Measurements from ENCODE around the gene FKBP14. TPM values are rescaled to one million over a fixed set of nuclear protein-coding genes. Genes with fewer than 3 reads are reported as not detected.

FKBP14 gene
- total RNA-seq, 1 donor from 2014 or later = 100 TPM

DNA sequence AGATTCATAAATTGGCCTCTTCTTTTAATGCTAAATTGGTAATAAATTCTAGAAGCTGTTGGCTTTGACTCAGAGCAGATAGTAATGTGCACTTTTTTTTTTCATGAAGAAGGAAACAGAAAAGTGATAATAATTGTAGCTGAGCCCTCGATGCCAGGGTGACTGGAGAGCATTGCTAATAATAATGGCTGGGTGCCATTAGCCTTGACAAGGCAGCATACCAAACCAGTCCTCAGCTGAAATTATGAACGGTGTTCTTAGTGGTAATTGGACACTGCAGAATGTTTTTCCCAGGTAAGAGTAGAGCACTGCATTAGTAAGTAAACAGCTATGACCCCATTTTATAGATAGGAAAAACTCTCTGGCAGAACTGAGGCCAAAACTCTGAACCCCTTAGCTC, 20.6 kb upstream of the FKBP14 start:
- H3K9me3 Mint-ChIP-seq (ENCODE audit: unreplicated experiment) = no peaks in the 10 kb centered on the region
- H3K79me2 ChIP-seq (ENCODE audit: insufficient read depth, low read length) = peaks cover 12% of the 10 kb centered on the region
- FAIRE-seq = no peak
- no peak overlapping the region for H3K27ac Mint-ChIP-seq (ENCODE audit: unreplicated experiment)
- H3K4me3 Mint-ChIP-seq (ENCODE audit: unreplicated experiment) = no peak overlapping the region
- H3K36me3 ChIP-seq (ENCODE audit: insufficient read depth, low read length) = peaks cover 11% of the 10 kb centered on the region
- H2AFZ ChIP-seq (ENCODE audit: low read depth, low read length) = no peak overlapping the region
- H3K9me3 ChIP-seq (ENCODE audit: insufficient read depth, low read depth, low read length) = no peaks in the 10 kb centered on the region
- H3K4me1 Mint-ChIP-seq (ENCODE audit: low read depth, unreplicated experiment) = peaks cover 9% of the 10 kb centered on the region
- H3K9ac ChIP-seq (ENCODE audit: low read length) = no peak overlapping the region
- H3K27me3 ChIP-seq (ENCODE audit: insufficient read depth, low read length) = no peaks in the 10 kb centered on the region
- no peaks in the 10 kb centered on the region for H3K27me3 Mint-ChIP-seq (ENCODE audit: low read depth, unreplicated experiment)
- no peaks in the 10 kb centered on the region for H3K4me1 ChIP-seq (ENCODE audit: insufficient read depth, low read length)
- no peak for TF ChIP-seq CTCF (IDR thresholded peaks at IDR 0.05; ENCODE audit: insufficient read depth, low read depth, low read length)
- TF ChIP-seq EZH2 (IDR thresholded peaks at IDR 0.05; ENCODE audit: insufficient read depth, low read length) = no peak
- H4K20me1 ChIP-seq (ENCODE audit: insufficient read depth, low read length) = peaks cover 14% of the 10 kb centered on the region
- H3K36me3 Mint-ChIP-seq (ENCODE audit: low read depth, unreplicated experiment) = peaks cover 19% of the 10 kb centered on the region
- H3K4me3 ChIP-seq (ENCODE audit: insufficient read depth, low read depth, low read length) = no peak overlapping the region
- no peak for DNase-seq (ENCODE audit: low read depth)
- no peak overlapping the region for H3K27ac ChIP-seq (ENCODE audit: low read depth, low read length)
- no peak overlapping the region for H3K4me2 ChIP-seq (ENCODE audit: low read length)

- H3K4me3 Mint-ChIP-seq (ENCODE audit: unreplicated experiment) = no peak overlapping the region
- no peaks in the 10 kb centered on the region for H3K9me3 Mint-ChIP-seq (ENCODE audit: unreplicated experiment)
- Histone ChIP-seq H3K27ac (ENCODE audit: low read depth, low read length) (no peak overlapping the region), H3K36me3 (ENCODE audit: insufficient read depth, low read length) (peaks cover 11% of the 10 kb centered on the region), H3K4me1 (ENCODE audit: insufficient read depth, low read length) (no peaks in the 10 kb centered on the region), H3K9ac (ENCODE audit: low read length) (no peak overlapping the region), H3K9me3 (ENCODE audit: insufficient read depth, low read depth, low read length) (no peaks in the 10 kb centered on the region), H2AFZ (ENCODE audit: low read depth, low read length) (no peak overlapping the region), H3K4me2 (ENCODE audit: low read length) (no peak overlapping the region), H4K20me1 (ENCODE audit: insufficient read depth, low read length) (peaks cover 17% of the 10 kb centered on the region), H3K27me3 (ENCODE audit: insufficient read depth, low read length) (no peaks in the 10 kb centered on the region), H3K79me2 (ENCODE audit: insufficient read depth, low read length) (peaks cover 15% of the 10 kb centered on the region), H3K4me3 (ENCODE audit: insufficient read depth, low read depth, low read length) (no peak overlapping the region)
- peaks cover 19% of the 10 kb centered on the region for H3K36me3 Mint-ChIP-seq (ENCODE audit: low read depth, unreplicated experiment)
- DNase-seq (ENCODE audit: low read depth) (no peak), FAIRE-seq (no peak)
- H3K4me1 Mint-ChIP-seq (ENCODE audit: low read depth, unreplicated experiment) = peaks cover 9% of the 10 kb centered on the region
- no peaks in the 10 kb centered on the region for H3K27me3 Mint-ChIP-seq (ENCODE audit: low read depth, unreplicated experiment)
- no peak for TF ChIP-seq EZH2 (IDR thresholded peaks at IDR 0.05; ENCODE audit: insufficient read depth, low read length)
- TF ChIP-seq CTCF (IDR thresholded peaks at IDR 0.05; ENCODE audit: insufficient read depth, low read depth, low read length) = no peak
- H3K27ac Mint-ChIP-seq (ENCODE audit: unreplicated experiment) = no peak overlapping the region
Observed at GRCh38 chr7:30046127-30046770, 19.7 kb upstream of the FKBP14 start.

DNA sequence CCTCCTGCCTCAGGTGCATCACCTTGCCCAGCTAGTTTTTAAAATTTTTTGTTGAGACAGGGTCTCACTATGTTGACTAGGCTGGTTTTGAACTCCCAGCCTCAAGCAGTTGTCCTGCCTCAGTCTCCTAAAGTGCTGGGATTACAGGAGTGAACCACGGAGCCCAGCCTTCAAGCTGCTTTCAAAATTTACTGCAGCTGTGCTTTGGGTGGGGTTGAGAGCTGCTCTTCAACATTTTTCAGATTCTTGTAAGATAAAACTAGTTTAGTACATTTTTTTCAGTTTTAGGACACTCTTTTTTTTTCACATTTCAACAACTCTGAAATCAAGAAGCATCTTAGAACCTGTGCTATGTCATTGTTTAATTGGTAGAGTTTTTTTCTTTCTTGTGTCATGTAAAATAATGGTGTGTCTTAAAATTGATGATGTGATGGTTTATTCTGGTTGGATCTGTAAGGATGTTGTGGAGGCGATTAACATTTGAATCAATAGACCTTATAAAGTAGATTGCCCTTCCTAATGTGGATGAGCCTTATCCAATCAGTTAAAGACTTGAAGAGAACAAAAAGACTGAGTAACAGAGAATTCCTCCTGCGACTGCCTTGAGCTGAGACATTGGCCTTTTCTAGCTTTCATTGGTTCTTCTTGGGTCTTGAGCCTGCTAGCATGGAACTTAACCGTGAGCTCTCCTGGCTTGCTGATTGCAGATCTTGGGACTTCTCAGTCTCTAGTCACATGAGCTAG, 15.2 kb upstream of the FKBP14 start:
- peaks cover 6% of the 10 kb centered on the region for H3K36me3 ChIP-seq (ENCODE audit: insufficient read depth, low read length)
- no peaks in the 10 kb centered on the region for H3K4me1 ChIP-seq (ENCODE audit: insufficient read depth, low read length)
- peaks cover 25% of the 10 kb centered on the region for H4K20me1 ChIP-seq (ENCODE audit: insufficient read depth, low read length)
- Mint-ChIP-seq H3K4me3 (ENCODE audit: unreplicated experiment) (no peak overlapping the region), H3K27me3 (ENCODE audit: low read depth, unreplicated experiment) (no peaks in the 10 kb centered on the region), H3K4me1 (ENCODE audit: low read depth, unreplicated experiment) (peaks cover 8% of the 10 kb centered on the region), H3K27ac (ENCODE audit: unreplicated experiment) (no peak overlapping the region), H3K36me3 (ENCODE audit: low read depth, unreplicated experiment) (peaks cover 11% of the 10 kb centered on the region), H3K9me3 (ENCODE audit: unreplicated experiment) (no peaks in the 10 kb centered on the region)
- no peak overlapping the region for H3K4me2 ChIP-seq (ENCODE audit: low read length)
- no peak overlapping the region for H3K27ac ChIP-seq (ENCODE audit: low read depth, low read length)
- H3K9ac ChIP-seq (ENCODE audit: low read length) = no peak overlapping the region
- no peak overlapping the region for H2AFZ ChIP-seq (ENCODE audit: low read depth, low read length)
- DNase-seq (ENCODE audit: low read depth) (no peak), FAIRE-seq (no peak)
- no peak overlapping the region for H3K4me3 ChIP-seq (ENCODE audit: insufficient read depth, low read depth, low read length)
- H3K79me2 ChIP-seq (ENCODE audit: insufficient read depth, low read length) = peaks cover 33% of the 10 kb centered on the region
- H3K9me3 ChIP-seq (ENCODE audit: insufficient read depth, low read depth, low read length) = no peaks in the 10 kb centered on the region
- TF ChIP-seq EZH2 (IDR thresholded peaks at IDR 0.05; ENCODE audit: insufficient read depth, low read length) = no peak
- no peak for TF ChIP-seq CTCF (IDR thresholded peaks at IDR 0.05; ENCODE audit: insufficient read depth, low read depth, low read length)
- no peaks in the 10 kb centered on the region for H3K27me3 ChIP-seq (ENCODE audit: insufficient read depth, low read length)

Measured in astrocyte (in vitro differentiated cells and primary cell).